Fibroblast of villous mesenchyme (primary cell): ENCODE data around the gene SUPT3H. TPM values are rescaled to one million over a fixed set of nuclear protein-coding genes. Genes with fewer than 3 reads are reported as not detected.
"Not testable (repeated sequence)": the region's sequence is repeated elsewhere in the genome, so short reads cannot be mapped to it uniquely, and the experiment has no call there.

ENCODE experiments used
- DNase-seq: peaks from one replicate; pipeline ENCODE4 v3.0.0-alpha.2; 2010; ENCODE audit warnings: low read depth
- H3K4me3 ChIP-seq: 2 replicates; pipeline ENCODE4 v1.5.1; 2011; ENCODE audit warnings: low read depth, mild to moderate bottlenecking, low read length
- total RNA-seq: library from RNA; depleted of rRNA; stranded (reverse); fragments of >200 nt; gene quantifications from 2 replicates; pipeline ENCODE4 v1.2.3, GENCODE V29; 2012
- TF ChIP-seq, protein P1 (sequence below): IDR thresholded peaks from 2 replicates; pipeline ENCODE4 v1.5.1; 2012; ENCODE audit warnings: low read depth, mild to moderate bottlenecking, low read length; ENCODE audit not compliant: insufficient read depth

SUPT3H gene
- total RNA-seq, 1 donor = 7.8 TPM

DNA sequence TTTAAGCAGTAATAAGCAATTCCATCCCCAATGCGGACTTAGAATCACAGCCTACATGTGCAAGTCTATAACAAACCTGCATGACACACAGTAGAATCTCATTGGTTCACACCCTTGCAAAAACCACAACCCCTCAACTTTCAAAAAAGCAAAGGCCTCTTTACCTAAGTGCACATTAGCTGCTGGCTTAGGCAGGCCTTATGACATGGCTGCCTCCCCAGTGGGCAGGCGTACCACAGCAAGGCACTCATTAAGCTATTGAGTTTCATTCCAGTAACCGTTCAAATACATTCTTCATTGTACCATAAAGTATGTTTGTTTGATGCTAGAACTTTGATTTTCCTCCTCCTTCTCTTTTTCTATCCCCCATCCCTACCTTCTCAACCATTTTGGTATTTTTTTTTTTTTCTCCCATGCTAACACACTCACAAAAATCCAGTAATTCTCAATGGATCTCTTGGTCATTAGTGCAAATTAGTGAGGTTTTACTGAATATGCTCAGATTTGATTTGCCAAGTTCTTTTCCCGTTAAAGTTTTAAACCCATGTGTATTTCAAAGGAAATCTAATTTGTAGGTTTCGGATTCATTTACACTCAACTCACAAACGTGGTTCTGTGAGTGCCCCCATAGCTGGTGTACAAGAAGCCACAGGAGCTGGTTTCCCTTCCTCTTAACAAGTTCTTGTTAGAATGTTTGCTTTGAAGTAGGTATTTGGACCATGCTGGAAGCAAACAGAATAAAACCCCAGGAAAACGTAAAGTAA is 510.0 kb downstream of the SUPT3H start:
- TF ChIP-seq, protein P1, sequence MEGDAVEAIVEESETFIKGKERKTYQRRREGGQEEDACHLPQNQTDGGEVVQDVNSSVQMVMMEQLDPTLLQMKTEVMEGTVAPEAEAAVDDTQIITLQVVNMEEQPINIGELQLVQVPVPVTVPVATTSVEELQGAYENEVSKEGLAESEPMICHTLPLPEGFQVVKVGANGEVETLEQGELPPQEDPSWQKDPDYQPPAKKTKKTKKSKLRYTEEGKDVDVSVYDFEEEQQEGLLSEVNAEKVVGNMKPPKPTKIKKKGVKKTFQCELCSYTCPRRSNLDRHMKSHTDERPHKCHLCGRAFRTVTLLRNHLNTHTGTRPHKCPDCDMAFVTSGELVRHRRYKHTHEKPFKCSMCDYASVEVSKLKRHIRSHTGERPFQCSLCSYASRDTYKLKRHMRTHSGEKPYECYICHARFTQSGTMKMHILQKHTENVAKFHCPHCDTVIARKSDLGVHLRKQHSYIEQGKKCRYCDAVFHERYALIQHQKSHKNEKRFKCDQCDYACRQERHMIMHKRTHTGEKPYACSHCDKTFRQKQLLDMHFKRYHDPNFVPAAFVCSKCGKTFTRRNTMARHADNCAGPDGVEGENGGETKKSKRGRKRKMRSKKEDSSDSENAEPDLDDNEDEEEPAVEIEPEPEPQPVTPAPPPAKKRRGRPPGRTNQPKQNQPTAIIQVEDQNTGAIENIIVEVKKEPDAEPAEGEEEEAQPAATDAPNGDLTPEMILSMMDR = no peak
- no peak for DNase-seq
- no peak overlapping the region for H3K4me3 ChIP-seq

DNA sequence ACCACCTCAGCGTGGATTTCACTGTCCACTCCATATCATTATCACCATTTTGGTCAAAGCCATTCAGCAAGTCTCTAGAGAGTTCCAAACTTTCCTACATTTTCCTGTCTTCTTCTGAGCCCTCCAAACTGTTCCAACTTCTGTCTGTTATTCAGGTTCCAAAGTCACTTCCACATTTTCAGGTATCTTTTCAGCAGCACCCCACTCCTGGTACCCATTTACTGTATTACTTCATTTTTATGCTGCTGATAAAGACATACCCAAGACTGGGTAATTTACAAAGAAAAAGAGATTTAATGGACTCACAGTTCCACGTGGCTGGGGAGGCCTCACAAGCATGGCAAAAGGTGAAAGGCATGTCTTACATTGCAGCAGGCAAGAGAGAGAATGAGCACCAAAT is 512.5 kb downstream of the SUPT3H start:
- DNase-seq = not testable (repeated sequence)

DNA sequence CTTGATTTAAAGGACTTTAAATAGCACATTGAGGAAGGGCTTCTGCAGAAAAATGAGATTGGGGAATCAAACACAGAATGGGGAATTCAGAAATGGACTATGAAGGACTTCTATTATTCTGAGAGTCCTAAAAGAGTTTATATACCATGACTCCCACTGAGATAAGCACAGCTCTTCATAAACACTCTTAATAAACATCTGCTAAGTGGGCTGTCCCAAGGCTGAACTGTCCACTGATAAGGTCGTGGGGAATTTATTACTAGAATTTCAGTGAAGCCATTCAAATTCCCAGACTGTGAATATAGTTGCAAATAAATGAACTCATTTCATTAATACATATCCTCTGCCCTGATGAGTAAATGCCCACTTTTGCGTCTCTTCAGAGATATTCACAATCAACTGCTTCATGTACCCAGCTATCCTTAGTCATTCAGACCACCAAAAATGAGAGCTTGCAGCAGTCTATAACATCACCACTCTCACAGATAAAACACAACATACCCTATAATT is 517.8 kb downstream of the SUPT3H start:
- TF ChIP-seq, protein P1 = no peak
- peak; percentile 74 for DNase-seq
- H3K4me3 ChIP-seq = no peak overlapping the region

More for the DNA sequence above, 512.5 kb downstream of the SUPT3H start:
- H3K4me3 ChIP-seq = not testable (repeated sequence)

DNA sequence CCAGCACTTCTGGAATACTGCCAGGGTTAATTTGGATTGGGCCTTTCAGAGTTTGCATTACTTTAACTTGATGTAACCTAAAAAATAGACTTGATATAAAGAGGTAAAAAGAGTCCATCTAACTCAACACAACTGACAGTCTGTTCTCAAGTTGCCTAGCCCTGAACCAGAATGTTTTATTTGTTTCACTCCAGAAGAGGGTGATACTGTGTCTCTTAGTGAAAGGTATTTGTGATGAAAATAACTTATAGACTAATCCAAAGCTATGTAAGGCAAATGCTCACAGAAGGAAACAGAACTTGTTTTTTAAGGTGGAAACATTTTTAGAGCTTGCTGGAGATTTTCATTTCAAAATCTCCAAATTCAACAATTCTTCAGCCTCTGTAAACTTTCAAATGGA is 518.7 kb downstream of the SUPT3H start:
- no peak overlapping the region for H3K4me3 ChIP-seq
- DNase-seq = no peak
- TF ChIP-seq, protein P1 = no peak

DNA sequence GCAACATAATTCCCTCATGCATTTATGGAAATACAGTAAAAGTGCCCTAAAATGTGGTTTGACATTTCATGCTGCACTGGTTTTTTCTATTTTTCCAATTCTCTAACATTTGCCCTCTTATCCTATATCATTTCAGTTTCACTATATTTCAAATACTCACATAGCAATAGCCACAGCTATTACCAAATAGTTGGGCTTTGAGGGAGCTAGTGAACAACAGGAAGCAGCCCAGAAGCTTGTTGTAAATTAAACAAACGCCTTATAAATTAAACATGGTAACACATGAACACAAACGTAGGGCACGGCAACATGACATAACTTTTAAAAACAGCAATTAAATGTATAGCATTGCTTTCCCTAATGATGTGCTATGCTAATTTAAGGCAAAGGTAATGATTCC is 521.3 kb downstream of the SUPT3H start:
- TF ChIP-seq, protein P1 = no peak
- H3K4me3 ChIP-seq = no peak overlapping the region
- DNase-seq = peak; percentile 56

DNA sequence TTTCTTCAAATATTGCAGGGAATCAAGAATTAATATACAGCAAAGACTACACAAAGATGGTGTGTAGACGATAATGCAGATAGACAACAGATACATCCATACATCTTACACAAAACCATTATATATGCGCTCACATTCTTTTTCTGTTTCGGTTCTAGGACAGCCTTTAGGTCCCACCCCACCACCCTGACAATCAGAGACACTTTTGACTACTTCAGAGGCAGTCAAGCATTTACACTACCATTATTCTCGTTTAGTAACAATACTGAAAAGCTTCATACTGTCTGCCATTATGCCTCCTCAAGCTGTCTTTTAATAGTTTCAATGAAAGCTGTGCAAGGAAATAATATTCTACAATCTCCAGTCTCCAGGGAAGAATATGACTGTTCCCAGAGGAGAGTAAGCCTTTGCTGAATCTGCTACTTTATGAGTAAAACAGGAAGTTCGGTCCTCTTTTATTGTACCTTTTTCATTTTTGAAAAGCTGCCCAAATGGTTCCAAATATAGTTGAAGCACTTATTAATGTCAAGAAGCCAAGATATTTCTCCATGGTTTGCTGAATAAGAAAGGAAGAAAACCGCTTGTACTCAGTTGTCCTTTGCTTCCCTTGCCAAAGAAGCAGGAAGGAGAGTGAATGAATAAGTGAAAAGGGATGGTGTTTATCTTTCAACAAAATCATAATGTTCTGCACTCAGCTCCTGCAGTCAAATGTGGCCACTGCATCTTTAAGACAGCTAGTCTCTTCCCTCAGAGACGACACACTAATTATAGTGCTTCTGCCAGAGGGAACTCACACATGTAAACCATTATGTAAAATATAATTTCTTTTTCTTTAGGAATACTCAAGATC is 521.9 kb downstream of the SUPT3H start:
- peak; percentile 55 for DNase-seq
- no peak overlapping the region for H3K4me3 ChIP-seq
- TF ChIP-seq, protein P1 = no peak
